ENCODE measurements around the gene ZNF536. TPM values are rescaled to one million over a fixed set of nuclear protein-coding genes. Genes with fewer than 3 reads are reported as not detected.

Gene ZNF536
- total RNA-seq, 1 experiment from 2014 or later: 0.35 TPM

GRCh38 chr19:30367421-30367820 lies 4.8 kb upstream of the ZNF536 start:
- TF ChIP-seq ZNF138 (CRISPR knock-in tag; conservative IDR thresholded peaks at IDR 0.05) (no peak), ATF6 (CRISPR knock-in tag; IDR thresholded peaks at IDR 0.05) (no peak), TP53 (CRISPR knock-in tag; IDR thresholded peaks at IDR 0.05) (no peak), NR3C1 (CRISPR knock-in tag; conservative IDR thresholded peaks at IDR 0.05; ENCODE audit: low read depth) (no peak), ZBTB43 (CRISPR knock-in tag; IDR thresholded peaks at IDR 0.05) (no peak), SOX15 (CRISPR knock-in tag; IDR thresholded peaks at IDR 0.05) (no peak), PRDM15 (CRISPR knock-in tag; IDR thresholded peaks at IDR 0.05) (no peak)
- TF ChIP-seq, protein P1, sequence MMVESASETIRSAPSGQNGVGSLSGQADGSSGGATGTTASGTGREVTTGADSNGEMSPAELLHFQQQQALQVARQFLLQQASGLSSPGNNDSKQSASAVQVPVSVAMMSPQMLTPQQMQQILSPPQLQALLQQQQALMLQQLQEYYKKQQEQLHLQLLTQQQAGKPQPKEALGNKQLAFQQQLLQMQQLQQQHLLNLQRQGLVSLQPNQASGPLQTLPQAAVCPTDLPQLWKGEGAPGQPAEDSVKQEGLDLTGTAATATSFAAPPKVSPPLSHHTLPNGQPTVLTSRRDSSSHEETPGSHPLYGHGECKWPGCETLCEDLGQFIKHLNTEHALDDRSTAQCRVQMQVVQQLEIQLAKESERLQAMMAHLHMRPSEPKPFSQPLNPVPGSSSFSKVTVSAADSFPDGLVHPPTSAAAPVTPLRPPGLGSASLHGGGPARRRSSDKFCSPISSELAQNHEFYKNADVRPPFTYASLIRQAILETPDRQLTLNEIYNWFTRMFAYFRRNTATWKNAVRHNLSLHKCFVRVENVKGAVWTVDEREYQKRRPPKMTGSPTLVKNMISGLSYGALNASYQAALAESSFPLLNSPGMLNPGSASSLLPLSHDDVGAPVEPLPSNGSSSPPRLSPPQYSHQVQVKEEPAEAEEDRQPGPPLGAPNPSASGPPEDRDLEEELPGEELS (CRISPR knock-in tag; IDR thresholded peaks at IDR 0.05): no peak
- H3K4me3 Mint-ChIP-seq: no peak overlapping the region
- H3K27ac Mint-ChIP-seq: no peak overlapping the region
- peaks cover 11% of the 10 kb centered on the region; the same call in 1 of the 2 replicates for H3K27me3 Mint-ChIP-seq (ENCODE audit: low read depth)
- CTCF ChIA-PET: no interaction called here
- H3K4me1 Mint-ChIP-seq: peaks cover 36% of the 10 kb centered on the region
- DNase-seq (ENCODE audit: low spot score): no peak
- no peaks in the 10 kb centered on the region for H3K36me3 Mint-ChIP-seq
- POLR2A ChIA-PET: no interaction called here
- ATAC-seq: no peak
- no peaks in the 10 kb centered on the region for H3K9me3 Mint-ChIP-seq

- Mint-ChIP-seq H3K27me3 (ENCODE audit: low read depth) (peaks cover 13% of the 10 kb centered on the region; the same call in 1 of the 2 replicates), H3K27ac (no peak overlapping the region), H3K9me3 (no peaks in the 10 kb centered on the region), H3K4me1 (peaks cover 41% of the 10 kb centered on the region), H3K4me3 (no peak overlapping the region), H3K36me3 (no peaks in the 10 kb centered on the region)
- TF ChIP-seq ESRRA (CRISPR knock-in tag; IDR thresholded peaks at IDR 0.05; ENCODE audit: borderline replicate concordance): no peak
- no peak for TF ChIP-seq ERG (CRISPR knock-in tag; IDR thresholded peaks at IDR 0.05)
- TF ChIP-seq ELF4 (CRISPR knock-in tag; IDR thresholded peaks at IDR 0.05; ENCODE audit: low read depth): no peak
- TF ChIP-seq RELA (CRISPR knock-in tag; IDR thresholded peaks at IDR 0.05; ENCODE audit: borderline replicate concordance): no peak
- no peak for TF ChIP-seq OVOL2 (CRISPR knock-in tag; IDR thresholded peaks at IDR 0.05; ENCODE audit: borderline replicate concordance)
- TF ChIP-seq TP53 (CRISPR knock-in tag; IDR thresholded peaks at IDR 0.05): no peak
- TF ChIP-seq, protein P1 (CRISPR knock-in tag; IDR thresholded peaks at IDR 0.05): no peak
- TF ChIP-seq IRF1 (CRISPR knock-in tag; IDR thresholded peaks at IDR 0.05): no peak
- TF ChIP-seq SP1 (CRISPR knock-in tag; conservative IDR thresholded peaks at IDR 0.05): no peak
- TF ChIP-seq GRHL2 (CRISPR knock-in tag; IDR thresholded peaks at IDR 0.05; ENCODE audit: insufficient replicate concordance, severe bottlenecking): no peak
- TF ChIP-seq HMGA2 (CRISPR knock-in tag; IDR thresholded peaks at IDR 0.05): no peak
- DNase-seq (ENCODE audit: low spot score): no peak
- no peak for ATAC-seq
- ChIA-PET POLR2A (no interaction called here), CTCF (no interaction called here)
Measured at GRCh38 chr19:30369833-30370232, 2.4 kb upstream of the ZNF536 start.
